IMR-90 (cell line): ENCODE results near the gene COA1. TPM values are rescaled to one million over a fixed set of nuclear protein-coding genes. Genes with fewer than 3 reads are reported as not detected.

Experiments
- ATAC-seq: fragments of 200-7000 bp; cut with Tn5 transposase; 2 replicates; pipeline ENCODE4 v1.9.1; 2020; ENCODE audit warnings: low read depth, mild to moderate bottlenecking, moderate library complexity
- BruUV-seq: library from RNA; stranded (reverse); fragments of 400-500 nt; replicated peaks from 2 replicates; lab custom pipeline; 2021; lab: Mats Ljungman, UMichigan
- CTCF ChIA-PET: fragments of 300-600 bp; formaldehyde crosslinking; extraction: SDS; loops from one replicate; lab custom pipeline; 2021; ENCODE audit warnings: antibody characterized with exemption; lab: Yijun Ruan, JAX
- POLR2A ChIA-PET: fragments of 300-600 bp; sonication (Branson Sonifier 250); formaldehyde crosslinking; loops from one replicate; lab custom pipeline; 2022; ENCODE audit warnings: antibody characterized with exemption; ENCODE audit not compliant: unreplicated experiment; lab: Charles Lee
- DNase-seq: peaks from one replicate; pipeline ENCODE4 v3.0.0; 2013
- H2AFZ ChIP-seq: replicated peaks from 2 replicates; pipeline ENCODE3; 2013; ENCODE audit warnings: low read length, mild to moderate bottlenecking; ENCODE audit not compliant: poor library complexity
- H2AK5ac ChIP-seq: 2 replicates; pipeline ENCODE4 v1.6.1; 2013; ENCODE audit warnings: low read depth, low read length, inconsistent platforms
- H2AK9ac ChIP-seq: replicated peaks from 2 replicates; pipeline ENCODE3; 2013; ENCODE audit warnings: mild to moderate bottlenecking, low read depth, low read length, moderate library complexity; ENCODE audit not compliant: poor library complexity
- H2BK120ac ChIP-seq: 2 replicates; pipeline ENCODE4 v1.6.1; 2013; ENCODE audit warnings: low read depth, low read length, inconsistent platforms
- H2BK15ac ChIP-seq: 3 replicates; pipeline ENCODE4 v1.6.1; 2013; ENCODE audit warnings: low read depth, low read length, inconsistent platforms
- H2BK20ac ChIP-seq: 2 replicates; pipeline ENCODE4 v1.6.1; 2013; ENCODE audit warnings: low read depth, mild to moderate bottlenecking, inconsistent platforms, low read length, moderate library complexity
- H2BK5ac ChIP-seq: 2 replicates; pipeline ENCODE4 v1.6.1; 2013; ENCODE audit warnings: mild to moderate bottlenecking, low read depth, low read length, inconsistent platforms; ENCODE audit not compliant: poor library complexity, severe bottlenecking
- H3K14ac ChIP-seq: replicated peaks from 2 replicates; pipeline ENCODE4 v1.6.1; 2013; ENCODE audit warnings: low read depth, low read length, inconsistent platforms
- H3K18ac ChIP-seq: 2 replicates; pipeline ENCODE4 v1.6.1; 2013; ENCODE audit warnings: low read depth, low read length, control low read depth
- H3K23ac ChIP-seq: 2 replicates; pipeline ENCODE4 v1.6.1; 2013; ENCODE audit warnings: low read depth, low read length, inconsistent platforms
- H3K27ac ChIP-seq: 2 replicates; pipeline ENCODE4 v1.5.1; 2013; ENCODE audit warnings: mild to moderate bottlenecking, control low read depth, low read length; ENCODE audit not compliant: insufficient read depth
- H3K27me3 ChIP-seq: 2 replicates; pipeline ENCODE4 v1.6.1; 2013; ENCODE audit warnings: low read length; ENCODE audit not compliant: control insufficient read depth, insufficient read depth
- H3K36me3 ChIP-seq: 2 replicates; pipeline ENCODE4 v1.6.1; 2013; ENCODE audit warnings: low read length, mixed read lengths; ENCODE audit not compliant: control insufficient read depth, insufficient read depth
- H3K4ac ChIP-seq: 2 replicates; pipeline ENCODE4 v1.6.1; 2013; ENCODE audit warnings: low read depth, low read length, inconsistent platforms
- H3K4me1 ChIP-seq: 2 replicates; pipeline ENCODE4 v1.6.1; 2013; ENCODE audit warnings: low read length, mixed read lengths; ENCODE audit not compliant: control insufficient read depth, insufficient read depth
- H3K4me2 ChIP-seq: 2 replicates; pipeline ENCODE4 v1.6.1; 2013; ENCODE audit warnings: low read depth, mild to moderate bottlenecking, control low read depth, low read length, moderate library complexity
- H3K4me3 ChIP-seq: 2 replicates; pipeline ENCODE4 v1.5.1; 2013; ENCODE audit warnings: low read depth, mild to moderate bottlenecking, control low read depth, low read length, moderate library complexity; ENCODE audit not compliant: insufficient read depth
- H3K56ac ChIP-seq: 2 replicates; pipeline ENCODE4 v1.6.1; 2013; ENCODE audit warnings: low read length, inconsistent platforms; ENCODE audit not compliant: insufficient read depth; ENCODE audit errors: extremely low read depth
- H3K79me1 ChIP-seq, 2 experiments: 2 replicates each; pipeline ENCODE4 v1.6.1; 2013; ENCODE audit warnings: low read length in 2 of 2, inconsistent platforms in 1 of 2, low read depth in 1 of 2
- H3K9ac ChIP-seq: 2 replicates; pipeline ENCODE4 v1.6.1; 2013; ENCODE audit warnings: low read depth, low read length, control low read depth
- H3K9me1 ChIP-seq: 2 replicates; pipeline ENCODE4 v1.6.1; 2013; ENCODE audit warnings: low read length, inconsistent platforms; ENCODE audit not compliant: insufficient read depth
- H3K9me3 ChIP-seq: 2 replicates; pipeline ENCODE4 v1.6.1; 2013; ENCODE audit warnings: low read length; ENCODE audit not compliant: control insufficient read depth, insufficient read depth
- H4K20me1 ChIP-seq: 2 replicates; pipeline ENCODE4 v1.6.1; 2013; ENCODE audit warnings: low read length, inconsistent platforms; ENCODE audit not compliant: insufficient read depth
- H4K5ac ChIP-seq: 2 replicates; pipeline ENCODE4 v1.6.1; 2013; ENCODE audit warnings: mild to moderate bottlenecking, low read depth, low read length, control low read depth
- H4K8ac ChIP-seq, 2 experiments: 2 replicates each; pipeline ENCODE4 v1.6.1; 2013; ENCODE audit warnings: low read depth in 2 of 2, low read length in 2 of 2, control low read depth in 1 of 2, inconsistent platforms in 1 of 2
- H4K91ac ChIP-seq: 2 replicates; pipeline ENCODE4 v1.6.1; 2013; ENCODE audit warnings: low read depth, low read length, inconsistent platforms; ENCODE audit not compliant: insufficient read depth
- CEBPB ChIP-seq: IDR thresholded peaks from 2 replicates; pipeline ENCODE4 v1.6.1; 2012; ENCODE audit warnings: low read depth, low read length, improper control_type of control experiment
- CHD1 ChIP-seq: IDR thresholded peaks from 2 replicates; pipeline ENCODE4 v1.6.1; 2012; ENCODE audit warnings: low read depth, low read length, improper control_type of control experiment
- FOS ChIP-seq: fragments of 150-350 bp; IDR thresholded peaks from 2 replicates; pipeline ENCODE4 v1.6.1; 2016; ENCODE audit warnings: low read depth, low read length
- MAFK ChIP-seq: IDR thresholded peaks from 2 replicates; pipeline ENCODE4 v1.6.1; 2012; ENCODE audit warnings: low read depth, low read length, improper control_type of control experiment
- MAZ ChIP-seq: IDR thresholded peaks from 2 replicates; pipeline ENCODE4 v1.6.1; 2012; ENCODE audit warnings: low read depth, mild to moderate bottlenecking, low read length, improper control_type of control experiment, moderate library complexity, borderline replicate concordance
- POLR2A ChIP-seq: IDR thresholded peaks from 2 replicates; pipeline ENCODE4 v1.6.1; 2012; ENCODE audit warnings: mild to moderate bottlenecking, low read depth, low read length
- RAD21 ChIP-seq: IDR thresholded peaks from 2 replicates; pipeline ENCODE4 v1.6.1; 2012; ENCODE audit warnings: low read length, improper control_type of control experiment
- RCOR1 ChIP-seq: IDR thresholded peaks from 2 replicates; pipeline ENCODE4 v1.6.1; 2012; ENCODE audit warnings: mild to moderate bottlenecking, low read length, improper control_type of control experiment; ENCODE audit not compliant: insufficient replicate concordance
- RFX5 ChIP-seq: IDR thresholded peaks from 2 replicates; pipeline ENCODE4 v1.8.0; 2012; ENCODE audit warnings: low read depth, mild to moderate bottlenecking, low read length, moderate library complexity
- SMC3 ChIP-seq: fragments of 150-350 bp; IDR thresholded peaks from 2 replicates; pipeline ENCODE4 v1.6.1; 2016; ENCODE audit warnings: low read depth, mild to moderate bottlenecking, antibody characterized with exemption, low read length, moderate library complexity
- WGBS, 2 experiments: methylation state at CpG; one replicate each; pipeline versions ENCODE4 v1.1.5 to v1.1.7; 2013; ENCODE audit warnings: missing lambda C conversion rate in 2 of 2; ENCODE audit not compliant: insufficient read length in 1 of 2; ENCODE audit errors: extremely low coverage in 2 of 2; 5-methylcytosine and 5-hydroxymethylcytosine counted together
- dilution Hi-C: fragments of 300-500 bp; cut with HindIII; formaldehyde crosslinking; loops from one replicate; pipeline ENCODE4 v1.14.3; 2018; ENCODE audit warnings: low sequenced_read_pairs; ENCODE audit not compliant: unreplicated experiment
- in situ Hi-C: fragments of 300-500 bp; cut with MboI; formaldehyde crosslinking; loops from 3 replicates; pipeline ENCODE4 v1.14.3; 2019; ENCODE audit warnings: low sequenced_read_pairs, inconsistent platforms, mixed read lengths
- intact Hi-C: fragments of 100-400 bp; cut with micrococcal nuclease; formaldehyde crosslinking; loops from 2 replicates; pipeline ENCODE4 v1.10.0; 2022
- polyA plus RNA-seq, 3 experiments: library from polyadenylated mRNA; depleted of rRNA; stranded (reverse); fragments of >200 nt; gene quantifications; 2 replicates each; pipeline ENCODE4 v1.2.3, GENCODE V29; 2012; ENCODE audit warnings: low replicate concordance in 1 of 3
- total RNA-seq: library from RNA; depleted of rRNA; stranded (reverse); fragments of >200 nt; gene quantifications from 2 replicates; pipeline ENCODE4 v1.2.3, GENCODE V29; 2012
- TF ChIP-seq, protein P1 (sequence below): fragments of 150-350 bp; IDR thresholded peaks from 2 replicates; pipeline ENCODE4 v1.6.1; 2017; ENCODE audit warnings: mild to moderate bottlenecking, antibody characterized with exemption, low read length, low read depth
- TF ChIP-seq, protein P2 (sequence below): conservative IDR thresholded peaks from 2 replicates; pipeline ENCODE4 v1.5.1; 2012; ENCODE audit warnings: mild to moderate bottlenecking, low read depth, low read length, improper control_type of control experiment
- TF ChIP-seq, protein P3 (sequence below): fragments of 150-350 bp; IDR thresholded peaks from 2 replicates; pipeline ENCODE4 v1.6.1; 2016; ENCODE audit warnings: low read depth, mild to moderate bottlenecking, low read length, moderate library complexity, borderline replicate concordance

COA1 gene
- total and polyA plus RNA-seq, 2 of the 4 experiments (the other 2 are of a cell fraction): 34.2 to 59.5 TPM

DNA sequence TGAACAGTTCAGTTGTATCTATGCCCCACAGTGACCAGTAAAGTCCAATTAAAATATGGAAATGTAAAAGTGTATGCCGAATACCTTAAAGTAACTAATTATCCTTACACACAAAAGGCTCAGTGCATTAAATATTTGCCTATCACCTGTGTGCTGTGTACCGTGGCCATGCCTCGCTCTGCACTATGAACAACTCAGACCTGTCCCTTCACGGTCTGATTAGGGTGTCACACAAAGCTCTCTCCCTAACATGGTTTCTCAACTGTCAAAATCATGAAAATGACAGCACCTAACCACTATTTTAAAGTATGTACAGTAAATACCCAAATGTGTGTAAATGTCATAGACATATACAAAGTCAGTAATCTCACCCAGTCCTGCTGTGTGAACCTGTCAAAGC lies 103.3 kb downstream of the COA1 start:
- Histone ChIP-seq H3K9me1 (peaks cover 7% of the 10 kb centered on the region; the same call in 1 of the 2 replicates), H3K14ac (no peak overlapping the region), H4K20me1 (peaks cover 9% of the 10 kb centered on the region; the same call in 1 of the 2 replicates), H2AK5ac (no peak overlapping the region), H3K79me1 (peaks cover 21 to 56% of the 10 kb centered on the region in 2 experiments), H3K27ac (no peak overlapping the region), H3K36me3 (peaks cover 29% of the 10 kb centered on the region), H4K8ac (no peak overlapping the region), H3K27me3 (no peaks in the 10 kb centered on the region), H3K4me3 (no peak overlapping the region), H4K91ac (no peak overlapping the region), H2AFZ (no peak overlapping the region), H3K9me3 (no peaks in the 10 kb centered on the region), H3K23ac (no peak overlapping the region), H3K4me1 (peaks cover 4% of the 10 kb centered on the region), H2AK9ac (no peak overlapping the region), H2BK20ac (no peak overlapping the region), H3K4me2 (no peak overlapping the region), H3K56ac (no peak overlapping the region), H2BK15ac (no peak overlapping the region), H2BK5ac (peak overlapping the region; percentile 12), H4K5ac (no peak overlapping the region), H3K9ac (no peak overlapping the region), H2BK120ac (no peak overlapping the region), H3K4ac (no peak overlapping the region), H3K18ac (no peak overlapping the region)
- intact Hi-C loops: no loop called here
- ChIA-PET POLR2A (no interaction called here), CTCF (no interaction called here)
- TF ChIP-seq, protein P1, sequence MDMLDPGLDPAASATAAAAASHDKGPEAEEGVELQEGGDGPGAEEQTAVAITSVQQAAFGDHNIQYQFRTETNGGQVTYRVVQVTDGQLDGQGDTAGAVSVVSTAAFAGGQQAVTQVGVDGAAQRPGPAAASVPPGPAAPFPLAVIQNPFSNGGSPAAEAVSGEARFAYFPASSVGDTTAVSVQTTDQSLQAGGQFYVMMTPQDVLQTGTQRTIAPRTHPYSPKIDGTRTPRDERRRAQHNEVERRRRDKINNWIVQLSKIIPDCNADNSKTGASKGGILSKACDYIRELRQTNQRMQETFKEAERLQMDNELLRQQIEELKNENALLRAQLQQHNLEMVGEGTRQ: no peak
- no peak for TF ChIP-seq CHD1
- no peak for TF ChIP-seq RAD21
- TF ChIP-seq, protein P2, sequence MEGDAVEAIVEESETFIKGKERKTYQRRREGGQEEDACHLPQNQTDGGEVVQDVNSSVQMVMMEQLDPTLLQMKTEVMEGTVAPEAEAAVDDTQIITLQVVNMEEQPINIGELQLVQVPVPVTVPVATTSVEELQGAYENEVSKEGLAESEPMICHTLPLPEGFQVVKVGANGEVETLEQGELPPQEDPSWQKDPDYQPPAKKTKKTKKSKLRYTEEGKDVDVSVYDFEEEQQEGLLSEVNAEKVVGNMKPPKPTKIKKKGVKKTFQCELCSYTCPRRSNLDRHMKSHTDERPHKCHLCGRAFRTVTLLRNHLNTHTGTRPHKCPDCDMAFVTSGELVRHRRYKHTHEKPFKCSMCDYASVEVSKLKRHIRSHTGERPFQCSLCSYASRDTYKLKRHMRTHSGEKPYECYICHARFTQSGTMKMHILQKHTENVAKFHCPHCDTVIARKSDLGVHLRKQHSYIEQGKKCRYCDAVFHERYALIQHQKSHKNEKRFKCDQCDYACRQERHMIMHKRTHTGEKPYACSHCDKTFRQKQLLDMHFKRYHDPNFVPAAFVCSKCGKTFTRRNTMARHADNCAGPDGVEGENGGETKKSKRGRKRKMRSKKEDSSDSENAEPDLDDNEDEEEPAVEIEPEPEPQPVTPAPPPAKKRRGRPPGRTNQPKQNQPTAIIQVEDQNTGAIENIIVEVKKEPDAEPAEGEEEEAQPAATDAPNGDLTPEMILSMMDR: no peak
- TF ChIP-seq RFX5: no peak
- TF ChIP-seq POLR2A: no peak
- no peak for TF ChIP-seq MAZ
- TF ChIP-seq, protein P3, sequence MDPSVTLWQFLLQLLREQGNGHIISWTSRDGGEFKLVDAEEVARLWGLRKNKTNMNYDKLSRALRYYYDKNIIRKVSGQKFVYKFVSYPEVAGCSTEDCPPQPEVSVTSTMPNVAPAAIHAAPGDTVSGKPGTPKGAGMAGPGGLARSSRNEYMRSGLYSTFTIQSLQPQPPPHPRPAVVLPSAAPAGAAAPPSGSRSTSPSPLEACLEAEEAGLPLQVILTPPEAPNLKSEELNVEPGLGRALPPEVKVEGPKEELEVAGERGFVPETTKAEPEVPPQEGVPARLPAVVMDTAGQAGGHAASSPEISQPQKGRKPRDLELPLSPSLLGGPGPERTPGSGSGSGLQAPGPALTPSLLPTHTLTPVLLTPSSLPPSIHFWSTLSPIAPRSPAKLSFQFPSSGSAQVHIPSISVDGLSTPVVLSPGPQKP: no peak
- no peak for TF ChIP-seq RCOR1
- TF ChIP-seq MAFK: no peak
- no peak for TF ChIP-seq SMC3
- TF ChIP-seq FOS: no peak
- TF ChIP-seq CEBPB: no peak
- dilution Hi-C loops: no loop called here
- in situ Hi-C loops: no loop called here
- ATAC-seq (no peak; the same call in 1 of the 2 replicates), DNase-seq (no peak)
- no TSS peak for BruUV-seq
- no CpG with 5 or more reads among the region's 4 CpGs for whole genome bisulfite sequencing, 2 experiments
